ENCODE results near the gene ELFN1. TPM values are rescaled to one million over a fixed set of nuclear protein-coding genes. Genes with fewer than 3 reads are reported as not detected.

The ELFN1 gene
- total and polyA plus RNA-seq, 10 of the 15 experiments (the other 5 are each of a cell fraction or from before 2014, with no cell fraction given): 0.04 TPM; not detected in 9

DNA sequence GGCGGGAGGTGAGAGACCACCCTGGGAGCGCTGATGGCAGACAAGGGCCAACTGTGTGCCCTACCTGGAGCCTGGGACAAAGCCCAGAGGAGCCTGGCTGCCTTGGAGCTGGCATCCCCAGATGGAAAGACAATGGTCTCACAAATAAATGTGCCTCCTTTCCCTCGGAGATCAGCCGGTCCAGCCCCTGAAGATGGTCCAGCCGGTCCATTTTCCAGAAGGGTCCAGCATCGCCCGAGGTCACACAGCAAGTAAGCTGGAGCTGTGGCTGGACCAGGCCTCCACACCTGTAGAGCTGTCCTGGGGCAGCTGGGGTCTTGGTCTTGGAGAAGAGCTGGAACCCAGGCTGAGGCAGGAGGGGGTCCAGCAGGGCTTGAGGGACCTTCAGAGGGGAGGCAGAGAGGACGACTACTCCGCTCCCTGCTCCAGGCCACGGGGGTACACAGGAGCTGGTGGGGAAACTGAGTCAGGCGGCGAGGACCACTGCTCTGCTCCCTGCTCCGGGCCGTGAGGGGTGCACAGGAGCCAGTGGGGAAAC, 3.6 kb downstream of the ELFN1 start:
- peaks cover 0 to 3% of the 10 kb centered on the region in 2 experiments; a peak in 2 of 4 replicates for H3K27me3 ChIP-seq (replicated peaks in 1 of 2; ENCODE audit: control insufficient read depth in 2 of 2, insufficient read depth in 2 of 2, low read length in 1 of 2)
- FAIRE-seq: no peak
- BruUV-seq (replicated peaks): no TSS peak
- no peak for DNase-seq (ENCODE audit: low read depth, low spot score)
- 60% methylated on average over 13 of the region's 14 CpGs for WGBS (ENCODE audit: insufficient coverage, insufficient replicate concordance, low lambda C conversion rate, missing lambda C conversion rate)
- H3K79me2 ChIP-seq (ENCODE audit: control insufficient read depth, insufficient read depth, low read length): no peaks in the 10 kb centered on the region
- H2AFZ ChIP-seq (ENCODE audit: control insufficient read depth, low read depth, low read length): no peak overlapping the region
- ChIA-PET SMC1A (ENCODE audit: uncharacterized antibody, unreplicated experiment) (no interaction called here), RAD21 (ENCODE audit: unreplicated experiment) (no interaction called here), CTCF (no interaction called here), POLR2A (no interaction called here)
- H3K4me3 ChIP-seq: no peak overlapping the region
- H3K9ac ChIP-seq (ENCODE audit: control insufficient read depth, insufficient read depth, low read length): no peak overlapping the region
- in situ Hi-C loops (cut with MboI) (no loop called here), intact Hi-C loops (cut with micrococcal nuclease; ENCODE audit: unreplicated experiment) (no loop called here)
- ATAC-seq: no peak
- no peaks in the 10 kb centered on the region for H3K36me3 ChIP-seq (ENCODE audit: control insufficient read depth in 2 of 2, insufficient read depth in 2 of 2, low read length in 1 of 2)
- no peaks in the 10 kb centered on the region for H3K4me1 ChIP-seq (ENCODE audit: control insufficient read depth, insufficient read depth, low read length)
- H3K27ac ChIP-seq (ENCODE audit: control insufficient read depth, insufficient read depth): no peak overlapping the region
- TF ChIP-seq, protein P1, sequence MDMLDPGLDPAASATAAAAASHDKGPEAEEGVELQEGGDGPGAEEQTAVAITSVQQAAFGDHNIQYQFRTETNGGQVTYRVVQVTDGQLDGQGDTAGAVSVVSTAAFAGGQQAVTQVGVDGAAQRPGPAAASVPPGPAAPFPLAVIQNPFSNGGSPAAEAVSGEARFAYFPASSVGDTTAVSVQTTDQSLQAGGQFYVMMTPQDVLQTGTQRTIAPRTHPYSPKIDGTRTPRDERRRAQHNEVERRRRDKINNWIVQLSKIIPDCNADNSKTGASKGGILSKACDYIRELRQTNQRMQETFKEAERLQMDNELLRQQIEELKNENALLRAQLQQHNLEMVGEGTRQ (IDR thresholded peaks at IDR 0.05; ENCODE audit: borderline replicate concordance, low read depth, low read length): no peak
- TF ChIP-seq ZNF622 (IDR thresholded peaks at IDR 0.05) (no peak), BCL11A (IDR thresholded peaks at IDR 0.05; ENCODE audit: low read depth, low read length) (no peak), BACH1 (IDR thresholded peaks at IDR 0.05; ENCODE audit: borderline replicate concordance) (no peak)
- H3K9me3 ChIP-seq (replicated peaks; ENCODE audit: control insufficient read depth, insufficient read depth, low read length): no peaks in the 10 kb centered on the region
- H3K4me2 ChIP-seq (ENCODE audit: control insufficient read depth, insufficient read depth): no peak overlapping the region
- H4K20me1 ChIP-seq (ENCODE audit: control insufficient read depth, insufficient read depth): no peaks in the 10 kb centered on the region

DNA sequence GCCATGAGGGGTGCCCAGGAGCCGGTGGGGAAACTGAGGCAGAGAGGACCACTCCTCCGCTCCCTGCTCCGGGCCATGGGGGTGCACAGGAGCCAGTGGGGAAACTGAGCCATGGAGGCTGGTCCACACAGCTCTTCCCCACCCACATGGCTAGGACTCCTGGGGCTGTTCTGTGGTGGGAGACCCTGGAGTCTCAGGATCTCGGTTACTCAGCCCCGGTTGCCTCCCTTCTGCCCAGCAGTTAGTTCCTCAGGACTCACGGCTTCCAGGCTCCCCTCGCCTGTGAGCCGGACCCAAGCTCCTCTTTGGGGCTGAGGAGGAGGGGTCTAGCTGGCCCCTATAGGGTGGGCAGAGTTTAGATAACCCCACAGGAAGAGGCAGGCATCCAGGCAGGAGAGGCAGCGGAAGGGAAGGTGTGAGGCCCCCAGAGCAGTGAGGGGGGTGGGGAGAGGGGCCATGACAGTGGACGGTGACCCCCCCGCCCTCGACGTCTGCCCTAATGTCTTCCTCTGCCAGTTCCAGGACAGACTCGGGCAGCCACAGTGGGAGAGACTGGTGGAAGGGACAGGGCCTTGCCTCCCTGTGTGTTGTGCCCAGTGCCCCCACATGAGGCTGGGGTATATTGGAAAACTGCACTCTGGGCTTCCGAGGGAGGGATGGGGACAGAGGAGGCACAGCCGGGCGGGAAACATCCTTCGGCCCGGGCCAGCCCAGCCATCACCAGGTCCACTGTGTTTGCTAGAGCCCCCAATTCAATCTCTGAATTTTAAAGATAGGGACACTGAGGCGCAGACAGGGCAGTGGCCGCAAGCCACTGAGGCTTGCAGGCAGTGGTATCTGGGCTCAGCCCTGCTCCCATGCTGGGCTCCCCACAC, 4.3 kb downstream of the ELFN1 start:
- H3K79me2 ChIP-seq (ENCODE audit: control insufficient read depth, insufficient read depth, low read length): no peaks in the 10 kb centered on the region
- ATAC-seq (no peak), FAIRE-seq (no peak), DNase-seq (ENCODE audit: low read depth, low spot score) (no peak)
- intact Hi-C loops (cut with micrococcal nuclease; ENCODE audit: unreplicated experiment) (no loop called here), in situ Hi-C loops (cut with MboI) (no loop called here)
- POLR2A ChIA-PET: no interaction called here
- H3K27ac ChIP-seq (ENCODE audit: control insufficient read depth, insufficient read depth): no peak overlapping the region
- no peaks in the 10 kb centered on the region for H3K4me1 ChIP-seq (ENCODE audit: control insufficient read depth, insufficient read depth, low read length)
- SMC1A ChIA-PET (ENCODE audit: uncharacterized antibody, unreplicated experiment): no interaction called here
- H3K4me2 ChIP-seq (ENCODE audit: control insufficient read depth, insufficient read depth): no peak overlapping the region
- no peaks in the 10 kb centered on the region for H3K27me3 ChIP-seq (replicated peaks in 1 of 2; ENCODE audit: control insufficient read depth in 2 of 2, insufficient read depth in 2 of 2, low read length in 1 of 2)
- TF ChIP-seq NFYB (IDR thresholded peaks at IDR 0.05; ENCODE audit: insufficient read depth, low read depth, low read length): no peak
- TF ChIP-seq, protein P2, sequence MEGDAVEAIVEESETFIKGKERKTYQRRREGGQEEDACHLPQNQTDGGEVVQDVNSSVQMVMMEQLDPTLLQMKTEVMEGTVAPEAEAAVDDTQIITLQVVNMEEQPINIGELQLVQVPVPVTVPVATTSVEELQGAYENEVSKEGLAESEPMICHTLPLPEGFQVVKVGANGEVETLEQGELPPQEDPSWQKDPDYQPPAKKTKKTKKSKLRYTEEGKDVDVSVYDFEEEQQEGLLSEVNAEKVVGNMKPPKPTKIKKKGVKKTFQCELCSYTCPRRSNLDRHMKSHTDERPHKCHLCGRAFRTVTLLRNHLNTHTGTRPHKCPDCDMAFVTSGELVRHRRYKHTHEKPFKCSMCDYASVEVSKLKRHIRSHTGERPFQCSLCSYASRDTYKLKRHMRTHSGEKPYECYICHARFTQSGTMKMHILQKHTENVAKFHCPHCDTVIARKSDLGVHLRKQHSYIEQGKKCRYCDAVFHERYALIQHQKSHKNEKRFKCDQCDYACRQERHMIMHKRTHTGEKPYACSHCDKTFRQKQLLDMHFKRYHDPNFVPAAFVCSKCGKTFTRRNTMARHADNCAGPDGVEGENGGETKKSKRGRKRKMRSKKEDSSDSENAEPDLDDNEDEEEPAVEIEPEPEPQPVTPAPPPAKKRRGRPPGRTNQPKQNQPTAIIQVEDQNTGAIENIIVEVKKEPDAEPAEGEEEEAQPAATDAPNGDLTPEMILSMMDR (IDR thresholded peaks at IDR 0.05 in 2 of 3, conservative IDR thresholded peaks at IDR 0.05 in 1 of 3; ENCODE audit: control insufficient read depth in 2 of 3, extremely low read depth in 1 of 3, insufficient read depth in 1 of 3, low read depth in 3 of 3, low read length in 3 of 3): no peak
- TF ChIP-seq, protein P3, sequence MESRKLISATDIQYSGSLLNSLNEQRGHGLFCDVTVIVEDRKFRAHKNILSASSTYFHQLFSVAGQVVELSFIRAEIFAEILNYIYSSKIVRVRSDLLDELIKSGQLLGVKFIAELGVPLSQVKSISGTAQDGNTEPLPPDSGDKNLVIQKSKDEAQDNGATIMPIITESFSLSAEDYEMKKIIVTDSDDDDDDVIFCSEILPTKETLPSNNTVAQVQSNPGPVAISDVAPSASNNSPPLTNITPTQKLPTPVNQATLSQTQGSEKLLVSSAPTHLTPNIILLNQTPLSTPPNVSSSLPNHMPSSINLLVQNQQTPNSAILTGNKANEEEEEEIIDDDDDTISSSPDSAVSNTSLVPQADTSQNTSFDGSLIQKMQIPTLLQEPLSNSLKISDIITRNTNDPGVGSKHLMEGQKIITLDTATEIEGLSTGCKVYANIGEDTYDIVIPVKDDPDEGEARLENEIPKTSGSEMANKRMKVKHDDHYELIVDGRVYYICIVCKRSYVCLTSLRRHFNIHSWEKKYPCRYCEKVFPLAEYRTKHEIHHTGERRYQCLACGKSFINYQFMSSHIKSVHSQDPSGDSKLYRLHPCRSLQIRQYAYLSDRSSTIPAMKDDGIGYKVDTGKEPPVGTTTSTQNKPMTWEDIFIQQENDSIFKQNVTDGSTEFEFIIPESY (IDR thresholded peaks at IDR 0.05): no peak
- no peak for TF ChIP-seq RB1 (IDR thresholded peaks at IDR 0.05; ENCODE audit: borderline replicate concordance)
- H3K9me3 ChIP-seq (replicated peaks; ENCODE audit: control insufficient read depth, insufficient read depth, low read length): no peaks in the 10 kb centered on the region
- no TSS peak for BruUV-seq (replicated peaks)
- no peak overlapping the region for H3K4me3 ChIP-seq
- no peak overlapping the region for H3K9ac ChIP-seq (ENCODE audit: control insufficient read depth, insufficient read depth, low read length)
- no peaks in the 10 kb centered on the region for H4K20me1 ChIP-seq (ENCODE audit: control insufficient read depth, insufficient read depth)
- 38% methylated on average over 19 of the region's 21 CpGs for WGBS (ENCODE audit: insufficient coverage, insufficient replicate concordance, low lambda C conversion rate, missing lambda C conversion rate)
- H3K36me3 ChIP-seq (ENCODE audit: control insufficient read depth in 2 of 2, insufficient read depth in 2 of 2, low read length in 1 of 2): no peaks in the 10 kb centered on the region
- no peak overlapping the region for H2AFZ ChIP-seq (ENCODE audit: control insufficient read depth, low read depth, low read length)
- RAD21 ChIA-PET (ENCODE audit: unreplicated experiment): no interaction called here
- CTCF ChIA-PET: no interaction called here

Data from GM12878 (cell line).